EL (cell line): ENCODE results near the gene OTOP1.
"Not testable (repeated sequence)": the region's sequence is repeated elsewhere in the genome, so short reads cannot be mapped to it uniquely, and the experiment has no call there.

ENCODE experiments used
- DNase-seq: peaks from one replicate; pipeline ENCODE4 v3.0.0-alpha.2; 2016

OTOP1 gene

DNA sequence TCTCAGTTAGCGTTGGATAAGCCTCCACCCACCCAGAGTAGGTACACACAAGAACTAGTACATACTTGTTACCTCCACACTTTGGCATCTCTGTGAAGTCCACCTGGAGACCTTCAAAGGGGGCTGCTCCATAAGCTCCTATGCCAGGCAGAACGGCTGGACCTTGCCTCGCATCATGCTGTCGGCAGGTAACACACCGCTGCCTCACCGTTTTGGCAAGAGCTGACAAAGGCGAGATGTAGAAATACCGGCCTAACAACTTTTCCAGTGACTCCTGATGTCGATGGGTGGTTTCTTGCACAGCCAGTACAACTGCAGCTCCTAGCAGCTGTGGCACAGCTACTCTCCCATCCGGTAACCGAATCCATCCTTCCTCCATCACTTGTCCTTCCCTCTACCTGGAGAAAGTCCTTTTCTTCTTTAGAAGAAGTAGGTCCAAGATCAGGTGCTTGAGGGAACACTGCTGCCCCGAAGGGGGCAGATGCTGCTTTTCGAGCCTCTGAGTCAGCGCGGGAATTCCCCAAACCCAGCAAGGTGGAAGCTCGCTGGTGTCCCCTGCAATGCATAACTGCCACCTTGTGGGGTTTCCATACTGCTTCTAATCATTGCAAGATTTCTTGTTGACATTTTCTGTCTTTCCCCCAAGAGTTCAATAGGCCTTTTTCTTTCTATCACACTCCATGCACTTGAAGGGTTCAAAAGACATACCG lies 65.6 kb downstream of the OTOP1 start:
- DNase-seq: not testable (repeated sequence)

DNA sequence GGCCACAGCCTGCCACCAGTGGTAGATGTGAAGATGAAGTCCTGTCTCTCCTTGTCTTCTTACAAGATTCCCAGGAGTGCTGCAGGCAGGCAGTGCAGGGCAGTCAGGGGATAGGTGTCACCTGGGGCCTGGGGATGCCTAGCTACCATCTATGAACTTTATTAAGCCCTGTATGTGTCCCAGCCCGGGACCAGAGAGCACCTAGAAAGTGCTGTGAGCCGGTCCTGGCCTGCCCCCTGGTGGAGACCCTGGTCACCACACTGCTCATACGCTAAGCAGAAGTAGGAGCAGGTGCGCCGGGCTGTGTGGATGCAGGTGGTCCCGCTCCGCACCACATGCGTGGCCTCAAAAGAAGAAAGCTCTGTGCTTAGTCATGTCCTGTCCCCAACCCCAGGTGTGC lies 81.1 kb downstream of the OTOP1 start:
- DNase-seq: not testable (repeated sequence)

DNA sequence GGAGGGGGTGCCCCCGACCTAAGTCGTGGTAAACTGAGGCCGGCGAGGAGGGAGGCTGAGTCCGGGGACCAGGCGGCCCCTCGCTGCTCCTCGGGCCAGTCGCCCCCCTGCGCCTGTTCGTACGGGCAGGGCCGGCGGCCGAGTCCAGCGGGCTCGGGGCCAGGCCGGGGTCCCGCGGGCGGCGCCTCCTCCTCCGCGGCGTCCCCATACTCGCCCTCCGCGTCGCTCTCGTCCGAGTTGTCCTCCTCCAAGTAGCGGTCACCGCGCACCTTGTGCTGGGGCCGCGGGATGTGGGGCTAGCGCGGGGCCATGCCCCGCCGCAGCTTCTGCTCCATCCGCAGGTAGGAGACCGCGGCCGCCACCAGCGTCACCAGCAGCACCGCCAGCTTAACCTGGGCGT lies 83.4 kb downstream of the OTOP1 start:
- not testable (repeated sequence) for DNase-seq

DNA sequence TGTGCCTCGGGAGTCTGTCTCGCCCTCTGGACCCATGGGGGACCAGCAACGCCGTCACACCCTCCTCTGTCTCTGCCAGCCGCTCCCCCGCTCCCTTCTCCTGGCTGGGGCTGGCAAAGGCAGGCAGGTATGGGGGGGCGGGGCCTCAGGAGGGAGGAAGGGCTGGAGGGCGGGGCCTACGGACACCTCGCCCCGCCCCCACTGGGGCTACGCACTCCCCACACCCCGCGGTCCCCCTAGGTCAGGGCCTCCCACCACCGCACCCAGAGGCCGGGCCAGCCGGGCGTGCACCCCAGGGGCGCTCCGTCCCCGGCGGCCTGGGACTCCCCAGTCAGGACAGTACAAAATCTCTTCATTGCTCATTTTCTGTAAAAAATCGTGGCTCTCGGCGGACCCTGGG lies 84.0 kb downstream of the OTOP1 start:
- DNase-seq: not testable (repeated sequence)

DNA sequence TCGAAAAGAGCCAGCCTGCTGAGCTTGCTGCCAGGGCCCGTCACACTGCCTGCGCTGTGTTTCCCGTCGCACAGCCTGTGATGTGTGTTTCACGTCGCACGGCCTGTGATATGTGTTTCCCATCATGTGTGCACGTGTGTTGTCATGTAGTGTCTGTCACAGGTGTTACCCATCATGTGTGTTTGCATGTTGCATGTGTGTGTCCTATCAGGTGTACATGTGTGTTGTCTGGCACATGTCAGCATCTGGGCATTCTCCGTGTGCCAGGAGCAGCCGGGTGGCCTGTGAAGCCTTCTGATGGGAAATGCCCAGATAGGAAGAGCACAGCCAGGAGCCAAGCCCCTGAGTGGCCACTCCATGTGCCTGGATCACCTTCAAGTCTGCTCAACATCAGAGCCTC lies 85.5 kb downstream of the OTOP1 start:
- DNase-seq: not testable (repeated sequence)
